NOMO-1 treated with DMSO at 0.1 percent for 48 hours (cell line): Measurements from ENCODE around the gene MIB1.
A peak's percentile ranks its signal among the peaks of the same experiment; 100 is the strongest.
"Not testable (repeated sequence)": the region's sequence is repeated elsewhere in the genome, so short reads cannot be mapped to it uniquely, and the experiment has no call there.

Experiments
- DNase-seq: peaks from one replicate; lab custom pipeline; 2025; ENCODE audit not compliant: unreplicated experiment; lab: John Stamatoyannopoulos, UW

MIB1 gene

GRCh38 chr18:21743166-21743832, 2.7 kb downstream of the MIB1 start:
- DNase-seq = no peak

GRCh38 chr18:21745231-21745630, 4.6 kb downstream of the MIB1 start:
- DNase-seq = no peak

- no peak for DNase-seq
Measured at GRCh38 chr18:21747268-21747667, 6.7 kb downstream of the MIB1 start.

- no peak for DNase-seq
Measured at GRCh38 chr18:21747764-21748693, 7.4 kb downstream of the MIB1 start.

- DNase-seq = no peak
Measured at GRCh38 chr18:21757833-21758232, 17.2 kb downstream of the MIB1 start.

GRCh38 chr18:21759836-21760235, 19.2 kb downstream of the MIB1 start:
- DNase-seq = no peak

GRCh38 chr18:21760321-21760720, 19.7 kb downstream of the MIB1 start:
- DNase-seq = no peak

GRCh38 chr18:21761471-21762115, 21.0 kb downstream of the MIB1 start:
- no peak for DNase-seq

GRCh38 chr18:21762181-21762772, 21.7 kb downstream of the MIB1 start:
- no peak for DNase-seq

GRCh38 chr18:21763846-21764646, 23.5 kb downstream of the MIB1 start:
- DNase-seq = no peak

GRCh38 chr18:21769206-21769605, 28.6 kb downstream of the MIB1 start:
- no peak for DNase-seq

- DNase-seq = no peak
Measured at GRCh38 chr18:21774722-21775121, 34.1 kb downstream of the MIB1 start.

GRCh38 chr18:21777814-21778213, 37.2 kb downstream of the MIB1 start:
- DNase-seq = no peak

GRCh38 chr18:21786526-21786925, 45.9 kb downstream of the MIB1 start:
- no peak for DNase-seq

- not testable (repeated sequence) for DNase-seq
Measured at GRCh38 chr18:21796089-21796488, 55.5 kb downstream of the MIB1 start.

GRCh38 chr18:21798126-21798525, 57.5 kb downstream of the MIB1 start:
- no peak for DNase-seq

GRCh38 chr18:21799721-21800120, 59.1 kb downstream of the MIB1 start:
- no peak for DNase-seq

- peak; percentile 75 for DNase-seq
Measured at GRCh38 chr18:21803495-21803894, 62.9 kb downstream of the MIB1 start.

GRCh38 chr18:21805771-21806366, 65.3 kb downstream of the MIB1 start:
- DNase-seq = no peak

GRCh38 chr18:21808185-21808584, 67.6 kb downstream of the MIB1 start:
- no peak for DNase-seq
